Aorta (tissue), 5 donors: ENCODE results near the gene CUX1. TPM values are rescaled to one million over a fixed set of nuclear protein-coding genes. Genes with fewer than 3 reads are reported as not detected.
"Not testable (repeated sequence)": the region's sequence is repeated elsewhere in the genome, so short reads cannot be mapped to it uniquely, and the experiment has no call there.

ENCODE experiments used
- ATAC-seq: fragments of 200-7000 bp; cut with Tn5 transposase; one replicate; pipeline ENCODE4 v1.9.1; 2022; ENCODE audit warnings: moderate library complexity; ENCODE audit not compliant: low FRiP score
- DNase-seq, 2 donors: peaks; one replicate each; pipeline ENCODE4 v3.0.0-alpha.2; 2020
- H3K27ac ChIP-seq, 2 donors: one replicate each; pipeline ENCODE4 v1.5.1; 2013; ENCODE audit warnings: low read length in 2 of 2, mild to moderate bottlenecking in 2 of 2, moderate library complexity in 2 of 2, control low read depth in 1 of 2, inconsistent platforms in 1 of 2, low read depth in 1 of 2
- H3K27me3 ChIP-seq, 2 donors: one replicate each; pipeline ENCODE4 v1.6.1; 2013; ENCODE audit warnings: control low read depth in 1 of 2, low read length in 1 of 2, mild to moderate bottlenecking in 1 of 2, moderate library complexity in 1 of 2; ENCODE audit not compliant: insufficient read depth in 2 of 2, control insufficient read depth in 1 of 2
- H3K36me3 ChIP-seq, 2 donors: one replicate each; pipeline ENCODE4 v1.6.1; 2013; ENCODE audit warnings: control low read depth in 1 of 2, low read length in 1 of 2, mild to moderate bottlenecking in 1 of 2; ENCODE audit not compliant: insufficient read depth in 2 of 2, control insufficient read depth in 1 of 2
- H3K4me1 ChIP-seq, 2 donors: one replicate each; pipeline ENCODE4 v1.6.1; 2013; ENCODE audit warnings: low read length in 2 of 2, control low read depth in 1 of 2, mild to moderate bottlenecking in 1 of 2, moderate library complexity in 1 of 2; ENCODE audit not compliant: insufficient read depth in 2 of 2, control insufficient read depth in 1 of 2
- H3K4me3 ChIP-seq, 2 donors: one replicate each; pipeline ENCODE4 v1.5.1; 2013; ENCODE audit warnings: low read length in 2 of 2, control low read depth in 1 of 2, mild to moderate bottlenecking in 1 of 2
- H3K9me3 ChIP-seq: one replicate; pipeline ENCODE4 v1.6.1; 2013; ENCODE audit warnings: mild to moderate bottlenecking, low read length; ENCODE audit not compliant: control insufficient read depth
- WGBS, 2 donors: extraction: QIAGEN DNeasy Blood & Tissue Kit; methylation state at CpG; one replicate each; pipeline ENCODE4 v1.1.7; 2013; 5-methylcytosine and 5-hydroxymethylcytosine counted together
- intact Hi-C, 2 donors: fragments of 100-400 bp; cut with DNase I; formaldehyde crosslinking; loops; one replicate each; pipeline versions ENCODE4 v1.14.2 to v1.15.0; 2022
- polyA plus RNA-seq, 2 donors: library from polyadenylated mRNA; stranded (reverse); fragments of 200-250 nt; gene quantifications; one replicate each; pipeline ENCODE4 v1.2.3, GENCODE V29; 2013
- total RNA-seq, 2 donors: library from RNA; stranded (reverse); fragmentation: NEBNext Ultra II Directional; extraction: Animal tissue kit (Norgen Biotek cat#: 25700); gene quantifications; one replicate each; pipeline ENCODE4 v1.2.1, GENCODE V29; 2021
- donor health status: healthy with polysubstance abuse.
- donor health status: Bipolar disorder and iron deficiency.
- donor health status: DM: no; HTN: no; CAD: no.
- donor health status: DM: no; HTN: no; CAD: no.
- donor health status: DM: yes; HTN: yes; CAD: no.

Gene CUX1
- total and polyA plus RNA-seq, 4 donors = 51.6 to 159 (median 94.1) TPM

DNA sequence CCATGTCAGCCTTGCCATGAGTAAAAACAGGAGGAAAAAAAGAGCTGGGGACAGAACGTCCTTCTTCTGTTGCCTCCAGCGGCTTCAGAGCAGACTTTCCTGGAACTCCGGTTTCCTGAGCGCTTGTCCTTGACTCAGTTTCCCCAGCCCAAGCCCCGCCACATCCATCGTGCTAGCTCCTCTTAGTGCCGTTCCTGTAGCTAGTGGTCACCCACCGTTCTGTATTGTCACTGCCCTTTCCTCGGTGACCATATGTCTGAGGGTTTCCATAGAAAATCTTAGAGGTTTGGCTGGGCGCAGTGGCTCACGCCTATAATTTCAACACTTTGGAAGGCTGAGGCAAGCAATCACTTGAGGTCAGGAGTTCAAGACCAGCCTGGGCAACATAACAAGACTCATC is 100.1 kb downstream of the CUX1 start:
- no peaks in the 10 kb centered on the region for H3K4me1 ChIP-seq
- no peaks in the 10 kb centered on the region for H3K36me3 ChIP-seq
- no peaks in the 10 kb centered on the region for H3K9me3 ChIP-seq
- no peaks in the 10 kb centered on the region for H3K27me3 ChIP-seq
- DNase-seq (peak; percentile 34 to 55), ATAC-seq (no peak)
- H3K4me3 ChIP-seq = no peak overlapping the region
- 90 to 91% methylated on average over 11 of the region's 11 CpGs for WGBS, 2 donors
- intact Hi-C loops = no loop called here
- H3K27ac ChIP-seq = no peak overlapping the region

DNA sequence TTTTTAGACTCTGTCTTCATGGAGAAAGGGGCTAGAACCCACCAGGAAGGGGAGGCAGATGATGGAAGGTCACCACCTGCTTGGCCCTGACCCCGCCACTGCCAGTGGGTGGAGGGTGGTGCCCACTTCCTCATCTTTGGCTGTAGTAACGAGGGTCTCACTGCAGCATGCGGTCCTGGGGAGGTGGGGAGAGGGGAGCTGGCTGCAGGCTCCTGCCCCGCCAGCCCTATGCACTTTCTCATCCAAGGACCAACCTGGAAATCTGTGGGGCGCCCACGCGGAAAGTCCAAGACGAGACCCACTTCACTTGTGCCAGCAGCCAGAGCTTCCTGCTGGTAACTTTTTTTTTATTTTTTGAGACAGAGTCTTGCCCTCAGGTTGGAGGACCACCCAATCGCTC is 101.0 kb downstream of the CUX1 start:
- WGBS, 2 donors = 93 to 94% methylated on average over 9 of the region's 9 CpGs
- no peaks in the 10 kb centered on the region for H3K27me3 ChIP-seq
- no peak overlapping the region for H3K4me3 ChIP-seq
- intact Hi-C loops = no loop called here
- DNase-seq = peak in 1 of 2 donors; percentile 51
- no peak overlapping the region for H3K27ac ChIP-seq
- no peaks in the 10 kb centered on the region for H3K36me3 ChIP-seq
- no peaks in the 10 kb centered on the region for H3K9me3 ChIP-seq
- ATAC-seq = no peak
- H3K4me1 ChIP-seq = no peaks in the 10 kb centered on the region

DNA sequence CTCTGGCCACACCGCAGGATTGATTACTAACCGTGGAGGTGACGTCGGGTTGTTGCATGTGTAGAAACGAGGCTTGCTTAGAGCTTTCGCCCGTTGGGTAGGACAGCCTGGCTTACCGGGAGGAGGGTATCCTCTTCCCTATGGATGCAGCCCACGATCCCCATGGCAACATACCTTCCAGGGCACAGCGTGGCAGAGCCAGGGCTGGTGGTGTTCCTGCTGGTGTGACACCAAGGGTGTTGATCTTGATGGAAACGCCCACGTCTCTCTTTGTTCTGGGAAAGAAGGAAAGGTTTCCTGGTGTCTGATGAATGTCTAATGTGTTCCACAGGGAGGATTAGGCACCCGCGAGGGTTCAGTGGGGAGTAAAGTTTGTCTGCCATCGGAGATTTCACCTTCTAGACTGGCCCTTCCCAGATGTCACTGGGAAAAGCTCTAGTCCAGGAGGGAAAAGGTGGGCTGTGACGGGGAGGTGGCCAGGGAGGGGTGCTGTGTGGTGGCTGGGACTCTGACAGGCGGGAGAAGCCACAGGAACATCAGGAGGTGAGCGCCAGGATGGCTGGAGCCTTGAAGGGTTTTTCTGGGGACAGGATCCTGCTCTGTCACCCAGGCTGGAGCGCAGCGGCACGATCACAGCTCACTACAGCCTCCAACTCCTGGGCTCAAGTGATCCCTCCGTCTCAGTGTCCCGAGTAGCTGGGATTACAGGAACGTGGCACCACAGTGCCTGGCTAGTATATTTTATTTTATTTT is 102.1 kb downstream of the CUX1 start:
- H3K36me3 ChIP-seq = no peaks in the 10 kb centered on the region
- H3K4me3 ChIP-seq = no peak overlapping the region
- no peaks in the 10 kb centered on the region for H3K9me3 ChIP-seq
- H3K4me1 ChIP-seq = no peaks in the 10 kb centered on the region
- no peak overlapping the region for H3K27ac ChIP-seq
- intact Hi-C loops = loop anchor here in 1 of 2 donors (5.0 kb wide), 2 partner anchors 32 to 102 kb away; partner anchors contain the start of gene CUX1
- ATAC-seq (no peak), DNase-seq (peak; percentile 3 to 48)
- 90% methylated on average over 24 of the region's 24 CpGs for WGBS, 2 donors
- no peaks in the 10 kb centered on the region for H3K27me3 ChIP-seq

DNA sequence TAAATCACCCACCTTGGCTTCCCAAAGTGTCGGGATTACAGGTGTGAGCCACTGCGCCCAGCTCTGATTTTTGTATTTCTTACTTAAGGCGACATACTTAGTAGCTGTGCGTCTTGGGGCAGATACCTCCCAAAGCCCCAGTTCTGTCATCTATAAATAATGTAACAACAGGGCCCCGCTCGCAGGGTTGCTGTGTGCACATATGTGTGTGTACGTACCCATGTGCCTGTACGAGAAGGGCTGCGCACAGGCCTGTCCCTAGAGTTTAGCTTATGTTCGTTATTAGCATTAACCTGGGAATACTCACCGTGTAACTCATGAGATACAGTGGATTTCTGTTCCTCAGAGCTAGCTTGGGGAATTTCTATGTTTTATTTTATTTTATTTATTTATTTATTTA is 103.6 kb downstream of the CUX1 start:
- 92 to 93% methylated on average over 11 of the region's 11 CpGs for WGBS, 2 donors
- intact Hi-C loops = loop anchor here in 1 of 2 donors (5.0 kb wide), 2 partner anchors 34 to 104 kb away; partner anchors contain the start of gene CUX1
- no peaks in the 10 kb centered on the region for H3K27me3 ChIP-seq
- no peak for ATAC-seq
- H3K36me3 ChIP-seq = no peaks in the 10 kb centered on the region
- peak; percentile 20 to 47 for DNase-seq
- H3K27ac ChIP-seq = no peak overlapping the region
- no peaks in the 10 kb centered on the region for H3K9me3 ChIP-seq
- no peak overlapping the region for H3K4me3 ChIP-seq
- H3K4me1 ChIP-seq = no peaks in the 10 kb centered on the region

DNA sequence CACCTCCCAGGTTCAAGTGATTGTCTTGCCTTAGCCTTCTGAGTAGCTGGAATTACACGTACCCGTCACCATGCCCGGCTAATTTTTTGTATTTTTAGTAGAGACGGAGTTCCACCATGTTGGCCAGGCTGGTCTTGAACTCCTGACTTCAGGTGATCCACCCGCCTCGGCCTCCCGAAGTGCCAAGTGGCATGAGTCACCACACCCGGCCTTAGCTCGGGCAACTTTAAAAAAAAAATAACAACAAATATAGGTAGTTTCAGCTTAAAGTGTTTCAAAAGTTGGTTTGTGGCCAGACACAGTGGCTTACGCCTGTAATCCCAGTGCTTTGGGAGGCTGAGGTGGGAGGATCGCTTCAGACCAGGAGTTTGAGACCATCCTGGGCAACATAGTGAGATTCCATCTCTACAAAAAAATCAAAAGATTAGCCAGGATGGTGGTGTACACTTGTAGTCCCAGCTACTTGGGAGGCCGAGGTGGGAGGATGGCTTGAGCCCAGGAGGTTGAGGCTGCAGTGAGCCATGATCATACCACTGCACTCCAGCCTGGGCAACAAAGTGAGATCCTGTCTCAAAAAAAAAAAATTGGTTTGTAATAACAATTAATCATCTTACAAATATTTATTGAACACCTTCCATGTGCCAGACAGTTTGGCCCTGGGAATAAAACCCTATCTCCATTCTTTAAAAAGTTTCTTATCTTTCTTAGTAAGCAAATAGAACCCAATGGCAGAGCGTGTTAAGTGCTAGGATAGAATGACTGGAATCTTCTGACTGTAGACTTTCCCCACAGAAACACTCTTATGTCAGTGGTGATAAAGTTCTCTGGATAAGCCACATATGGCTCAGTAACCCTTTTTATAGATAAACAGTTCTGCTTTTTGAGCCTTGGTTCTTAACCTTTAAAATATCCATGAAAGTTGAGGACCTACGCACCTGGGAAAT is 104.4 kb downstream of the CUX1 start:
- not testable (repeated sequence) for ATAC-seq, H3K4me3 ChIP-seq, H3K36me3 ChIP-seq, H3K9me3 ChIP-seq, H3K27me3 ChIP-seq, H3K4me1 ChIP-seq
- intact Hi-C loops = loop anchor here in 1 of 2 donors (5.0 kb wide), 2 partner anchors 35 to 105 kb away; partner anchors contain the start of gene CUX1
- WGBS, 2 donors = 84 to 85% methylated on average over 14 of the region's 14 CpGs
- peak; percentile 41 to 59 for DNase-seq
- peak overlapping the region; percentile 28 to 98 for H3K27ac ChIP-seq

DNA sequence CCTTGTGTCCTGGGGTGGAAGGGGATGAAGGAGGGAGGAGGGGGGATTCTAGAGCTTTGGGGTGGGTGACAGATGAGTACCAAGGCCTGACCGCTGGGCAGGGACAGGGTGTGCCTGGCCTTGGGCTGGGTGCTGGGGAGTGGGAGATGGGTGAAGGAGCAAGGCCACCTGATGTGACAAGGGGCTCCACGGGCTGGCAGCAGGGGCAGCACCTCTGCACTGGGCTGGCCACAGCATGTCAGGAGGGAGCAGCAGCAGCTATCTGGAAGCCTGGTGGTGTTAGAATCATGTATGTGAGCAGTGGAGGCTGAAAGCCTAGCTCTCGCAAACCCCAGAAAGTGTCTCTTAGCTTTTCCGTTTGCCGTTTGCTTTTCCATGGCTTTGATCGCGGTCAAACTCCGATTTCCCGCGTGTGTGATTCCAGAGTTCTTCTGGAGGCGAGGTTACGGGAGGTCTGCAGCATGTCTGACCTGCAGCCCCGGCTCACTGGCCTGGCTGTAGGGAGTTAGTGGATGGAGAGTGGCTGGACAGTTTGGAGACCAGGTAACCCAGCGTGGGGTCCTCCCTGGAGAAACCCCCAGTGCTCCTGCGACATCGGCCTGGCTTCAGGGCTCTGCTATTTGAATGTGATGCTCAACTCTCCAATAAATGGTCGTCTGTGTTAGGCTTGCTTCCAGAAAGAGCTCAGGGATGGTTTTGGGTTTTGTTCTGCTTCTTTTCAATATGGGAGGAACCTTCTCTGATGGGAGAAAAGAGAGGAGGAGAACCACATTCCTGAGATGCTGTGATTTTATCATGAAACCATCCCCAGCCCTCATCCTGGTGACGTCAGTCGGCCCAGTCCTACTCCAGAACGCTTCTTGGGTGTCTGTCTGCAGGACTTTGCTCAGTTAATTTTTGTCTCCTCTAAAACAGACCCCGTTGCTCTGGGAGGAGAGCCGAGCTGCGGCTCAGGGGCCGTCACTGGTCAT is 105.5 kb downstream of the CUX1 start:
- Histone ChIP-seq H3K9me3 (no peaks in the 10 kb centered on the region), H3K4me3 (no peak overlapping the region), H3K36me3 (no peaks in the 10 kb centered on the region), H3K27ac (peak overlapping the region; percentile 28 to 98), H3K4me1 (no peaks in the 10 kb centered on the region), H3K27me3 (no peaks in the 10 kb centered on the region)
- 55 to 57% methylated on average over 24 of the region's 24 CpGs for WGBS, 2 donors
- ATAC-seq (no peak), DNase-seq (peak; percentile 46 to 75)
- intact Hi-C loops = loop anchor here in 1 of 2 donors (5.0 kb wide), 2 partner anchors 36 to 106 kb away; partner anchors contain the start of gene CUX1

DNA sequence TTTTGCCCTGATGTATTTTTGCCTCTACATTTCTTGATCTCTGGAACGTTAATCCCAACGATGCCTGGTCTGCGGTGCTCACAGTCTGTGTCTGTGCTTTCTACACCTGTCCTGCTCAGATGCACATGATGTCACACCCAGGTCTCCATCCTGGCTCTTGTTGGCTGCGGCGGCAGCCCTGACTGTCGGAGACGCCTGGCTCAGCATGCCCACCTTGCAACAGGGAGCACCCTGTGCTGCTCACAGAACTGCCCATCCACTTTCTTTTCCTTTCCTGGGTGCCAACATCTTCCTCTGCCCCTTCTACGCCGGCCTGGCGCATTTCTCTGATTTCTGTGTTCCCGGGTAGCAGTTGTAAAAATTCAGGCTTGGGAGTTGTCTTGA is 106.2 kb downstream of the CUX1 start:
- ATAC-seq = peak; percentile 35
- Histone ChIP-seq H3K27ac (peak overlapping the region; percentile 18 to 98), H3K27me3 (no peaks in the 10 kb centered on the region), H3K4me3 (no peak overlapping the region), H3K4me1 (no peaks in the 10 kb centered on the region), H3K36me3 (no peaks in the 10 kb centered on the region), H3K9me3 (no peaks in the 10 kb centered on the region)
- peak; percentile 38 to 72 for DNase-seq
- intact Hi-C loops = loop anchor here in 1 of 2 donors (5.0 kb wide), 2 partner anchors 36 to 106 kb away; partner anchors contain the start of gene CUX1
- 2 to 11% methylated on average over 11 of the region's 11 CpGs for WGBS, 2 donors

DNA sequence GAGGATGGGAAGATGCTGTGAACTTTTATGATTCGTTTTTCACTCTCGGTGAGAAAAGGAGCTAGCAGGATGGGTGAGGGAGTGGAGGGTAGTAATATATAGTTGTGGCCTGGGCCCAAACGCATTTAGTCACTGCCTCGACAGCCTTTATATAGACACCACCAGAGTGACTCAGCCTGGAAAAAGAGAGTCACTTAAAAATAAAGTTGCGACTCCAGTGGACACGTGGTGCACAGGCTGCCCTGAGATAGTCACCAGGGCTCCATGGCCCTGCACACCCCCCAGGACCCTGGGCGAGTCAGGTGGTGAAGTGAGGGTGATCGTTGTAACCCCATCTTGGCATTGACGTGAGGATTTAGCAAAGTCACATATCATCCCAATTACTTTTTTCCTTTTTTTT is 106.7 kb downstream of the CUX1 start:
- H3K27ac ChIP-seq = peak overlapping the region; percentile 18 to 98
- H3K27me3 ChIP-seq = no peaks in the 10 kb centered on the region
- H3K36me3 ChIP-seq = no peaks in the 10 kb centered on the region
- H3K9me3 ChIP-seq = no peaks in the 10 kb centered on the region
- no peak overlapping the region for H3K4me3 ChIP-seq
- H3K4me1 ChIP-seq = no peaks in the 10 kb centered on the region
- ATAC-seq (peak; percentile 86), DNase-seq (peak; percentile 77 to 85)
- intact Hi-C loops = loop anchor here in 1 of 2 donors (5.0 kb wide), 2 partner anchors 37 to 107 kb away; partner anchors contain the start of gene CUX1
- 8 to 9% methylated on average over 9 of the region's 9 CpGs for WGBS, 2 donors
